SK-N-SH (cell line): Measurements from ENCODE around the gene LRCH3. TPM values are rescaled to one million over a fixed set of nuclear protein-coding genes. Genes with fewer than 3 reads are reported as not detected.

Source experiments
- CTCF ChIA-PET: fragments of 300-600, 350-600 bp; formaldehyde crosslinking; extraction: SDS; loops from one replicate; lab custom pipeline; 2021; lab: Yijun Ruan, JAX
- POLR2A ChIA-PET: fragments of 350-600 bp; sonication (Branson Sonifier 250); formaldehyde crosslinking; extraction: SDS; loops from one replicate; lab custom pipeline; 2020; ENCODE audit warnings: antibody characterized with exemption, inconsistent platforms; lab: Yijun Ruan, JAX
- DNase-seq: peaks from one replicate; pipeline ENCODE4 v3.0.0; 2012
- H2AFZ ChIP-seq: fragments of 200-600 bp; sonication (generic); 2 replicates; pipeline ENCODE4 v1.8.1; 2016; ENCODE audit warnings: antibody characterized with exemption, mild to moderate bottlenecking, low read depth
- H3F3A ChIP-seq: fragments of 200-600 bp; sonication (generic); replicated peaks from 2 replicates; pipeline ENCODE3; 2016; ENCODE audit warnings: antibody characterized with exemption, mild to moderate bottlenecking; ENCODE audit not compliant: insufficient read depth
- H3K27ac ChIP-seq, 2 experiments: fragments of 200-500 bp in 1 of 2; fragments of 200-600 bp in 1 of 2; sonication (Bioruptor generic) in 1 of 2; sonication (generic), shearing (Covaris generic) in 1 of 2; 2 replicates each; pipeline versions ENCODE4 v1.5.1 to v1.6.1; 2014 to 2016; ENCODE audit warnings: low read depth in 2 of 2, inconsistent platforms in 1 of 2, low read length in 1 of 2, mild to moderate bottlenecking in 1 of 2, mixed read lengths in 1 of 2
- H3K27me3 ChIP-seq: fragments of 200-600 bp; sonication (generic), shearing (Covaris generic); 2 replicates; pipeline ENCODE4 v1.6.1; 2016; ENCODE audit warnings: mixed run types; ENCODE audit not compliant: insufficient read depth
- H3K36me3 ChIP-seq, 2 experiments: fragments of 200-500 bp in 1 of 2; fragments of 200-600 bp in 1 of 2; sonication (Bioruptor generic) in 1 of 2; sonication (generic) in 1 of 2; replicated peaks in 1 of 2; 2 replicates each; pipeline versions ENCODE3 to v1.5.1; 2014 to 2016; ENCODE audit warnings: low read length in 1 of 2, mild to moderate bottlenecking in 1 of 2; ENCODE audit not compliant: insufficient read depth in 2 of 2, control insufficient read depth in 1 of 2
- H3K4me1 ChIP-seq, 2 experiments: fragments of 200-500 bp in 1 of 2; fragments of 200-600 bp in 1 of 2; sonication (Bioruptor generic) in 1 of 2; sonication (generic), shearing (Covaris generic) in 1 of 2; 2 replicates each; pipeline versions ENCODE4 v1.5.1 to v1.6.1; 2014 to 2016; ENCODE audit warnings: low read depth in 1 of 2, low read length in 1 of 2, mixed run types in 1 of 2; ENCODE audit not compliant: insufficient read depth in 2 of 2, control insufficient read depth in 1 of 2
- H3K4me2 ChIP-seq: fragments of 200-600 bp; sonication (generic), shearing (Covaris generic); 2 replicates; pipeline ENCODE4 v1.6.1; 2017; ENCODE audit warnings: mixed run types
- H3K4me3 ChIP-seq, 2 experiments: fragments of 200-500 bp in 1 of 2; fragments of 200-600 bp in 1 of 2; sonication (Bioruptor generic) in 1 of 2; sonication (generic), shearing (Covaris generic) in 1 of 2; 2 replicates each; pipeline versions ENCODE4 v1.5.1 to v1.8.1; 2014 to 2016; ENCODE audit warnings: low read depth in 2 of 2, inconsistent platforms in 1 of 2, low read length in 1 of 2, mild to moderate bottlenecking in 1 of 2, mixed read lengths in 1 of 2, moderate library complexity in 1 of 2
- H3K79me2 ChIP-seq: fragments of 200-600 bp; sonication (generic); 2 replicates; pipeline ENCODE4 v1.8.1; 2017; ENCODE audit warnings: mild to moderate bottlenecking; ENCODE audit not compliant: insufficient read depth
- H3K9ac ChIP-seq: fragments of 200-600 bp; sonication (generic); 2 replicates; pipeline ENCODE4 v1.6.1; 2017; ENCODE audit warnings: mixed run types
- H3K9me2 ChIP-seq: fragments of 200-600 bp; sonication (generic); 2 replicates; pipeline ENCODE4 v1.6.1; 2017; ENCODE audit warnings: mixed run types
- H3K9me3 ChIP-seq: fragments of 200-600 bp; sonication (generic); 2 replicates; pipeline ENCODE4 v1.6.1; 2017; ENCODE audit warnings: mixed run types, mild to moderate bottlenecking, moderate library complexity
- H4K20me1 ChIP-seq: fragments of 200-600 bp; sonication (generic); 2 replicates; pipeline ENCODE4 v1.6.1; 2017; ENCODE audit warnings: mild to moderate bottlenecking, mixed run types; ENCODE audit not compliant: insufficient read depth
- CHD2 ChIP-seq: fragments of 150-350 bp; IDR thresholded peaks from 2 replicates; pipeline ENCODE4 v1.6.1; 2018; ENCODE audit warnings: low read length; ENCODE audit not compliant: partially characterized antibody
- FOXJ3 ChIP-seq: sonication (generic); formaldehyde crosslinking; IDR thresholded peaks from 2 replicates; pipeline ENCODE4 v1.5.1; 2020; ENCODE audit warnings: mild to moderate bottlenecking, missing genetic modification reagents
- GABPA ChIP-seq: IDR thresholded peaks from 2 replicates; pipeline ENCODE4 v1.4.0; 2012; ENCODE audit warnings: low read depth, mild to moderate bottlenecking
- GATA2 ChIP-seq: sonication (generic); formaldehyde crosslinking; IDR thresholded peaks from 2 replicates; pipeline ENCODE4 v1.5.0; 2020; ENCODE audit warnings: mild to moderate bottlenecking, missing genetic modification reagents
- MAX ChIP-seq: IDR thresholded peaks from 2 replicates; pipeline ENCODE4 v1.4.0; 2012; ENCODE audit warnings: low read depth
- MXI1 ChIP-seq: IDR thresholded peaks from 2 replicates; pipeline ENCODE4 v1.6.1; 2012; ENCODE audit warnings: mild to moderate bottlenecking, low read depth, low read length, improper control_type of control experiment
- NFIC ChIP-seq: IDR thresholded peaks from 2 replicates; pipeline ENCODE4 v1.4.0; 2012; ENCODE audit warnings: borderline replicate concordance
- NRF1 ChIP-seq: IDR thresholded peaks from 2 replicates; pipeline ENCODE4 v1.6.1; 2012; ENCODE audit warnings: low read depth, mild to moderate bottlenecking, low read length
- POLR2AphosphoS5 ChIP-seq: IDR thresholded peaks from 2 replicates; pipeline ENCODE4 v1.6.1; 2012; ENCODE audit warnings: low read depth, low read length
- RAD21 ChIP-seq: IDR thresholded peaks from 2 replicates; pipeline ENCODE4 v1.6.1; 2012; ENCODE audit warnings: mild to moderate bottlenecking, low read length
- RCOR1 ChIP-seq: fragments of 150-350 bp; IDR thresholded peaks from 2 replicates; pipeline ENCODE4 v1.6.1; 2017; ENCODE audit warnings: antibody characterized with exemption, low read length
- RXRA ChIP-seq: IDR thresholded peaks from 2 replicates; pipeline ENCODE4 v1.4.0; 2012; ENCODE audit warnings: low read depth, mild to moderate bottlenecking, borderline replicate concordance
- SMC3 ChIP-seq: IDR thresholded peaks from 2 replicates; pipeline ENCODE4 v1.6.1; 2012; ENCODE audit warnings: low read depth, low read length, improper control_type of control experiment
- TCF12 ChIP-seq: IDR thresholded peaks from 2 replicates; pipeline ENCODE4 v1.4.0; 2012
- YY1 ChIP-seq: IDR thresholded peaks from 2 replicates; pipeline ENCODE4 v1.4.0; 2012; ENCODE audit warnings: low read depth, mild to moderate bottlenecking
- WGBS: methylation state at CpG from one replicate; pipeline ENCODE4 v1.1.6; 2017; ENCODE audit warnings: low lambda C conversion rate; 5-methylcytosine and 5-hydroxymethylcytosine counted together
- polyA plus RNA-seq, 3 experiments: library from polyadenylated mRNA; depleted of rRNA; stranded (reverse); fragments of >200 nt; gene quantifications; 2 replicates each; pipeline ENCODE4 v1.2.3, GENCODE V29; 2012
- TF ChIP-seq, protein P1 (sequence below): fragments of 150-350 bp; IDR thresholded peaks from 2 replicates; pipeline ENCODE4 v1.6.1; 2016; ENCODE audit warnings: mild to moderate bottlenecking, low read depth, low read length

Gene LRCH3
- polyA plus RNA-seq, 1 of the 3 experiments (the other 2 are of a cell fraction): 22.6 TPM

- ChIA-PET CTCF (interaction anchor here (1.3 to 2.1 kb wide), 3 partner anchors 14 to 171 kb away, joined by 3 to 5 read pairs (median 5); no protein-coding TSS in a partner anchor), POLR2A (no interaction called here)
- Histone ChIP-seq H3K4me1 (peaks cover 0 to 10% of the 10 kb centered on the region in 2 experiments; a peak in 1 of 4 replicates), H3K27me3 (no peaks in the 10 kb centered on the region), H3K79me2 (no peaks in the 10 kb centered on the region), H3K9me2 (no peaks in the 10 kb centered on the region), H3K4me2 (no peak overlapping the region), H3K9ac (no peak overlapping the region), H4K20me1 (no peaks in the 10 kb centered on the region), H2AFZ (no peak overlapping the region), H3K9me3 (no peaks in the 10 kb centered on the region), H3K27ac (no peak overlapping the region; a peak in 1 of 4 replicates), H3F3A (peaks cover 14% of the 10 kb centered on the region), H3K36me3 (no peaks in the 10 kb centered on the region), H3K4me3 (no peak overlapping the region)
- TF ChIP-seq MXI1 (no peak), GATA2 (CRISPR knock-in tag) (no peak), FOXJ3 (no peak), RAD21 (no peak), GABPA (no peak), SMC3 (no peak), TCF12 (no peak), RXRA (no peak), RCOR1 (no peak), NRF1 (no peak)
- TF ChIP-seq, protein P1, sequence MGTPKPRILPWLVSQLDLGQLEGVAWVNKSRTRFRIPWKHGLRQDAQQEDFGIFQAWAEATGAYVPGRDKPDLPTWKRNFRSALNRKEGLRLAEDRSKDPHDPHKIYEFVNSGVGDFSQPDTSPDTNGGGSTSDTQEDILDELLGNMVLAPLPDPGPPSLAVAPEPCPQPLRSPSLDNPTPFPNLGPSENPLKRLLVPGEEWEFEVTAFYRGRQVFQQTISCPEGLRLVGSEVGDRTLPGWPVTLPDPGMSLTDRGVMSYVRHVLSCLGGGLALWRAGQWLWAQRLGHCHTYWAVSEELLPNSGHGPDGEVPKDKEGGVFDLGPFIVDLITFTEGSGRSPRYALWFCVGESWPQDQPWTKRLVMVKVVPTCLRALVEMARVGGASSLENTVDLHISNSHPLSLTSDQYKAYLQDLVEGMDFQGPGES: no peak
- 94% methylated on average over 4 of the region's 4 CpGs for WGBS
- DNase-seq: no peak
These were observed 118.1 kb downstream of the LRCH3 start for GRCh38 chr3:197908957-197909701.

DNA sequence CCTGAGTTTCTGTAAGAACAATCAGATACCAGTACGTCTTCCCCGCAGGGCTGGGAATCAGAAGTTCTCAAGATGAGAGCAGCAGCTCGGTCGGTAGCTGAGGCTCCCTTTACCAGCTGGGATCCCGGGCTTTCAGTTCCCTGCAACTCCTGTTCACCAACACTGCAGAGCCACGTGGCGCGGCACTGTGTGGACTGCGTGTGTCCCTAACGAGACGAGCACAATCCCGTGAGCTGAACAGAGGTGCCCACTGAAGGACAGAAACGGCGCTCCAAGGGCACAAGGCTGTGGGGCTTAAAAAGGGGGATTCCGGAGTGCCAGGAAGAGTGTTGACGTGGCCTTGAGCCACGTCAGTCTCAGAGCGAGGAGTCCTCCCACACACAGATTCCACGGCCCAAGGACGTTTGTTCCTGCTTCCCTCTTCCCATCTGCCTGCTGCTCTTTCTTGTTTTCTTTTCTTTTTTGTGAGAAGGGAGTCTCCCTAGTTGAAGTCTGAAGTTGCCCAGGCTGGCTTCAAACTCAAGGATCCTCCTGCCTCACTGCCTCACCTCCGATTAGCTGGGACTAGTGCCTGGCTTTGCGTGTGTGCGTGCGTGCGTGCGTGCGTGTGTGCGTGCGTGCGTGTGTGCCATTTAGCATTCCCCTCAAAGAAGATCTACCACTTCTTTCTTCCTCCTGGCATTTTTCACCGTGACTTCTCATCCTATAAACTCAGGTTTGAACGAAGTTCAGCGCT lies 121.9 kb downstream of the LRCH3 start:
- Histone ChIP-seq H4K20me1 (no peaks in the 10 kb centered on the region), H3K27ac (no peak overlapping the region), H3K9me3 (no peaks in the 10 kb centered on the region), H3K9ac (no peak overlapping the region), H3K79me2 (no peaks in the 10 kb centered on the region), H2AFZ (no peak overlapping the region), H3K4me1 (no peaks in the 10 kb centered on the region)
- 93% methylated on average over 32 of the region's 33 CpGs for WGBS
- ChIA-PET CTCF (interaction anchor here (0.7 to 4.0 kb wide), 3 partner anchors 30 to 314 kb away, joined by 3 to 17 read pairs (median 13); no protein-coding TSS in a partner anchor), POLR2A (no interaction called here)
- TF ChIP-seq YY1 (no peak), MAX (no peak), NFIC (no peak), POLR2AphosphoS5 (no peak), CHD2 (no peak)
- TF ChIP-seq, all 33 proteins: peak for 0
- H3K9me2 ChIP-seq: no peaks in the 10 kb centered on the region
- no peak for DNase-seq
- no peaks in the 10 kb centered on the region for H3K27me3 ChIP-seq
- no peak overlapping the region for H3K4me3 ChIP-seq
- H3F3A ChIP-seq: peaks cover 7% of the 10 kb centered on the region
- H3K4me2 ChIP-seq: no peak overlapping the region
- H3K36me3 ChIP-seq: no peaks in the 10 kb centered on the region
